Activated CD8-positive, alpha-beta T cell treated with anti-CD3 and anti-CD28 coated beads, Interleukin-2, amount 10 ng/mL, durations not matched to agents 7 days and 5 days (primary cell): ENCODE data around the gene UQCRC1. TPM values are rescaled to one million over a fixed set of nuclear protein-coding genes. Genes with fewer than 3 reads are reported as not detected.

Experiments used
- ATAC-seq: fragments of 150-1000 bp; cut with Tn5 transposase; one replicate; pipeline ENCODE4 v1.10.0; 2021; ENCODE audit warnings: moderate library complexity
- CTCF ChIA-PET: fragments of 350-600 bp; sonication (Branson Sonifier 250); formaldehyde crosslinking; loops from one replicate; lab custom pipeline; 2021; ENCODE audit warnings: antibody characterized with exemption; lab: Charles Lee
- POLR2A ChIA-PET: fragments of 350-600 bp; sonication (Branson Sonifier 250); formaldehyde crosslinking; loops from one replicate; lab custom pipeline; 2021; ENCODE audit warnings: antibody characterized with exemption; lab: Charles Lee
- DNase-seq: peaks from one replicate; pipeline ENCODE4 v3.0.0-alpha.2; 2020
- H3K27ac Mint-ChIP-seq: one replicate; pipeline ENCODE4 v1.8.0; 2021; ENCODE audit warnings: mild to moderate bottlenecking, mixed read lengths
- H3K27me3 Mint-ChIP-seq: one replicate; pipeline ENCODE4 v1.8.0; 2021; ENCODE audit warnings: low read depth, mixed read lengths
- H3K36me3 Mint-ChIP-seq: one replicate; pipeline ENCODE4 v1.8.0; 2021; ENCODE audit warnings: low read depth, mixed read lengths
- H3K4me1 Mint-ChIP-seq: one replicate; pipeline ENCODE4 v1.8.0; 2021; ENCODE audit warnings: low read depth, mixed read lengths
- H3K4me3 Mint-ChIP-seq: one replicate; pipeline ENCODE4 v1.8.0; 2021; ENCODE audit warnings: mild to moderate bottlenecking, mixed read lengths
- H3K9me3 Mint-ChIP-seq: one replicate; pipeline ENCODE4 v1.8.0; 2022; ENCODE audit warnings: mixed read lengths; ENCODE audit not compliant: insufficient read depth
- total RNA-seq, 2 experiments: library from RNA; stranded (reverse); gene quantifications; one replicate each; pipeline ENCODE4 v1.2.3, GENCODE V29; 2021

UQCRC1 gene
- total RNA-seq, 2 experiments from 2014 or later: 196 to 202 TPM

DNA sequence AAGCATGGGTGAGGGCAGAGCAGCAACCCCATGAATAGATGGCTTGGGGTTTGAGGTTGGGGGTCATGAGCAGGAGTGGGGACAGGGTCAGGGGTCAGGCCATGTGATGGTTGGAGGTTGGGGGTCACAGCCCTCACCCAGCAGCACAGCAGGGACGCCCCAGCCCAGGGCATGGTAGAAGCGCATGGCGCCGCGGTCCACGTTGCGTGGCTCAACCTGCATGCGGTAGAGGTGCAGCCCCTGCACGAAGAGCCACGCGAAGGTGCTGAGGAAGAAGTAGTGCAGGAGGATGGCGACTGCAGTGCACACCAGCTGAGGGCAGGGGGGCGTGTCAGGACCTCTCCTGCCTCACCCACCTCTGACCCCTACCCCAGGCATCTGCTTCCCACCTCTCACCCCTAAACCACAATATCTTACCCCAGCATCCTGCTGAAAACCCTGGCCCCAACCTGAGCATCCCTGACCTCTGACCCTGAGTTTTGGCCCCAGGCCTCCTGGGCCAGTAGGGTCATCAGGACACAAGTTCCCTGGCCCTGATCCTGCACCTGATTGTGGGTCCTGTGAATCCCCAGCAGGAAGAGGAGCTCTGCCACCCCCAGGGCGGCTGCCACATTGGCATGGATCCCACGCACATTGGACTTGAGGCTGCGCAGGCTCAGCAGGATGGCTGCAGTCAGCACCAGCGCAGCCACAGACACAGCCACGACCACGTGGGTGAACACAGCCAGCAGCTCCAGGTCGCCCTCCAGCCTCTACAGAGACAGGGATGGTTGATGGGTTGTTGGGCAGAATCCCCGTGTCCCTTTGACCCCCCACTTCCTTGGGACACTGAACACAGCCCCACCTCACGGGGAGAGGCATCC, 35.7 kb upstream of the UQCRC1 start:
- ATAC-seq (no peak), DNase-seq (no peak)
- H3K27ac Mint-ChIP-seq: no peak overlapping the region
- POLR2A ChIA-PET: no interaction called here
- H3K36me3 Mint-ChIP-seq: peaks cover 6% of the 10 kb centered on the region
- CTCF ChIA-PET: interaction anchor here (1.5 kb wide), 1 partner anchor 9 kb away, joined by 4 read pairs; the partner anchor contains the start of gene SLC26A6
- no peaks in the 10 kb centered on the region for H3K4me1 Mint-ChIP-seq
- no peaks in the 10 kb centered on the region for H3K27me3 Mint-ChIP-seq
- H3K4me3 Mint-ChIP-seq: no peak overlapping the region
- H3K9me3 Mint-ChIP-seq: no peaks in the 10 kb centered on the region

DNA sequence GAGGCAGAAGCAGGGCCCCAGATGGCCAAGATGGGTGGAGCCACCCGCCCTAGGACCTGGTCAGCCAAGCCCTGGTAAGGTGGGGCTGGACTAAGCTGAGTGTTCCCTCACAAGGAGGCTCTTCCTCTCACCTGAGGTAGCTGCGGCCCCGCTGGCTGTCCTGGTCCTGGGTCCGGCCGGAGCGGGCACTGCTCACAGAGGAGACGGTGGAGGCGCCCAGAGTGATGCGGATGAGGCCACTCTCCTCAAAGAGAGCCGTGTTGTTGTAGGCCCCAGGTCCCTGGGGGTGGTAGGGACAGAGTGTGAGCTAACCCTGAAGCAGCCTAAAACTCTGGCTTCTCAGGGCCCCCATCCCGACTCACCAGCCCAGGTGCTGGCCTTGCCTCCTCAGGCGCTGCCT, 33.2 kb upstream of the UQCRC1 start:
- ATAC-seq (no peak), DNase-seq (no peak)
- H3K4me3 Mint-ChIP-seq: no peak overlapping the region
- H3K27me3 Mint-ChIP-seq: no peaks in the 10 kb centered on the region
- POLR2A ChIA-PET: no interaction called here
- H3K9me3 Mint-ChIP-seq: no peaks in the 10 kb centered on the region
- no peak overlapping the region for H3K27ac Mint-ChIP-seq
- H3K36me3 Mint-ChIP-seq: peaks cover 11% of the 10 kb centered on the region
- H3K4me1 Mint-ChIP-seq: no peaks in the 10 kb centered on the region
- CTCF ChIA-PET: no interaction called here

DNA sequence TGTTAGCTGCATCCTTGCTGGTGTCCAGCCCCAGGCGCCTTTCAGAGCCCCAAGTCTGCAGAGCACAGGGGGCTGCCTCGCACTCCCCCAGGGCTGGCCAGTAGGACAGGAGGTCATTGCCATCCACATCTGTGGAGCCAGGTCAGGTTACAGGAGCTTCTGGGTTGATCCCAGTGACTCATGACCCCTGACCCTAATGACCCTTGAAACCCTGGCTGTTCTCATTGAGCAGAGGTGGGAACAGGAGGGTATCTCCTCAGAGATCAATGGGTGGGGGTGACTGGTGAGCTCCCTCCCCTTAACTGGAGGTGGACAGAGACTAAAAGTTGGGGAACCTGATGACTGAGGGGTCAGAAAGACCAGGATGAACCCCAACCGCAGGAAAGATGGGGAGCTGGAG, 31.9 kb upstream of the UQCRC1 start:
- CTCF ChIA-PET: no interaction called here
- POLR2A ChIA-PET: no interaction called here
- no peak overlapping the region for H3K27ac Mint-ChIP-seq

DNA sequence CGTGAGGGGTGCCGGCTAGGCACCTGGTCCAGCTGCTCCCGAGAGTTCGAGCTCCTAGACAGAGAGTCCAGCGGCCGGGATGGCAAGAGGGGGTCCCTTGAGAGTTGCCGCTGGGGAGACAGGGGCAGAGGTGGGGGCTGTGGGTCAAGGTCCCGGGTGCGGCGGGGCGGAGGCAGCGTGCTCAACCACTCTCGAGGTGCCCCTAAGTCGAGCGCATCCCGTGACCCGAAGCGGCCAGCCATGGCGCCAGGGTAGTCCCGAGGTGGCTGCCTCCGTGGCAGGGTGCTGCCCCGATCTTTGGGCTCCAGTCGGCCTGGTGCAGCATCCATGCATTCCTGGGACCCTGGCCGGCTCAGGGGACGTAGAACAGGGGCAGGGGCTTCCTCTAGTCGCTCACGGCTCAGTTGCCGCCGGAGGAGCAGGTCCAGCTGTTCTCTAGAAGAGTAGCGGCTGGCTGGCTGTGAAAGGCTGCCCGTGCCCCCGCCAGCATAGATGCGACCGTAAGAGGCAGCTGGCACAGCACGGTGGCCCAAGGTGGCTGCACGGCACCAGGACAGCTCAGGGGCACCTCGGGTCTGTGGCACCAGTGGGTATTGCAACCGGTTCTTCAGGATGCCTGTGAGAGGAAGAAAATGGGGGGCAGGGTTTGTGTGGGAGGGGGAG, 30.6 kb upstream of the UQCRC1 start:
- Mint-ChIP-seq H3K27ac (no peak overlapping the region), H3K4me1 (peaks cover 17% of the 10 kb centered on the region), H3K36me3 (peaks cover 11% of the 10 kb centered on the region), H3K4me3 (no peak overlapping the region), H3K27me3 (no peaks in the 10 kb centered on the region), H3K9me3 (no peaks in the 10 kb centered on the region)
- DNase-seq: no peak
- CTCF ChIA-PET: no interaction called here
- ATAC-seq: no peak
- POLR2A ChIA-PET: interaction anchor here (1.3 kb wide), 1 partner anchor 9 kb away, joined by 3 read pairs; no protein-coding TSS in a partner anchor

More for the DNA sequence above, 31.9 kb upstream of the UQCRC1 start:
- H3K36me3 Mint-ChIP-seq: peaks cover 11% of the 10 kb centered on the region
- ATAC-seq (no peak), DNase-seq (no peak)
- H3K27me3 Mint-ChIP-seq: no peaks in the 10 kb centered on the region
- no peaks in the 10 kb centered on the region for H3K9me3 Mint-ChIP-seq
- no peak overlapping the region for H3K4me3 Mint-ChIP-seq
- peaks cover 9% of the 10 kb centered on the region for H3K4me1 Mint-ChIP-seq

DNA sequence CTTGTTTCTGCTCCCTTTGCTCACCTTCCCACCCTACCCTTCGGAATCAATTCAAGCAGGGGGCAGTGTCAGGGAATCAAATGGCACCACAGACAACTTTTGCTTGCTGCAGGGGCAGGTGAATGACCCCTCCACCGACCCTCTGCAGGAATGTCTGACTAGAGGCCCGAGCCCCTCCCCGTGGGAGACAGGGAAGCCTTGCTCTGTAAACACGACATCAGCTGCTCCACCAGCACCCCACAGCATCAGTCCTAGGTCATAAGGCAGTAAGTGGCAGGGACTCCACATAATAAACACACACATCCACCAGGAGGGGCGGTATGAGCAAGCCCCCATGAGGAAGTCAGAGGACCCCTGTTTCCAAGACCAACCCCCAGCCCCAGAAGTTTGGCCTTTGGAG, 27.9 kb upstream of the UQCRC1 start:
- Mint-ChIP-seq H3K36me3 (peaks cover 16% of the 10 kb centered on the region), H3K27ac (peak overlapping the region; percentile 32), H3K4me1 (peaks cover 30% of the 10 kb centered on the region), H3K9me3 (no peaks in the 10 kb centered on the region), H3K4me3 (no peak overlapping the region), H3K27me3 (no peaks in the 10 kb centered on the region)
- CTCF ChIA-PET: interaction anchor here (3.6 kb wide), 1 partner anchor 80 kb away, joined by 23 read pairs; the partner anchor contains the start of gene PFKFB4
- POLR2A ChIA-PET: no interaction called here
- ATAC-seq: no peak
- no peak for DNase-seq

DNA sequence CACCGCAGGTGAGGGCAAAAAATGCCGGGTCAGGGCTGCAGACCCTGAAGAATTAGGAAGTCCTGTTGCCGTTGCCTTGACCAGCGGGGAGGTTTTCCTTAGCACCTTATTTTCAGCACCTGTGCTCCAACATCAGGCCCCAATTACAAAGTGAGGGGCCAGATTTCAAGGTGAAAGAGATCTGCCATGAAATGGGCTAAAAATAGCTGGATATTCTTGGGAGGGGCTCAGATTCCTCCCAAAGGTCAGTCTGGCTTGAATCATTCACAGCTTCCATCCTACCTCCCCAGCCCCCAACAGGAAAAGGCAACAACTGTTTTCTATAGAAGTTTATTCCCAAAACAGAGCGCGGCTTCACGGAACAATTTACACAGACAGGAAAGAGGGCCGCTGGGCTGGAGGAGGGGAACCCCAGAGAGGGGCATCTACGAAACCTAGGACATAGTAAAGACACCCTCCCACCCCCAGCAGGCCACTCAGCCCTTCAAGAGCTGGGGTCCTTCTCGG, 26.8 kb upstream of the UQCRC1 start:
- ChIA-PET CTCF (interaction anchor here (1.1 to 3.9 kb wide), 16 partner anchors 9 to 237 kb away, joined by 3 to 42 read pairs (median 5); partner anchors contain the start of genes NCKIPSD, PFKFB4 and UQCRC1), POLR2A (interaction anchor here (0.7 to 1.5 kb wide), 5 partner anchors 16 to 283 kb away, joined by 3 to 6 read pairs (median 3); partner anchors contain the start of gene IP6K2)
- no peak for ATAC-seq
- H3K4me3 Mint-ChIP-seq: peak overlapping the region; percentile 89
- DNase-seq: no peak
- peaks cover 30% of the 10 kb centered on the region for H3K4me1 Mint-ChIP-seq
- no peaks in the 10 kb centered on the region for H3K27me3 Mint-ChIP-seq
- H3K36me3 Mint-ChIP-seq: peaks cover 16% of the 10 kb centered on the region
- H3K27ac Mint-ChIP-seq: peak overlapping the region; percentile 87
- no peaks in the 10 kb centered on the region for H3K9me3 Mint-ChIP-seq

DNA sequence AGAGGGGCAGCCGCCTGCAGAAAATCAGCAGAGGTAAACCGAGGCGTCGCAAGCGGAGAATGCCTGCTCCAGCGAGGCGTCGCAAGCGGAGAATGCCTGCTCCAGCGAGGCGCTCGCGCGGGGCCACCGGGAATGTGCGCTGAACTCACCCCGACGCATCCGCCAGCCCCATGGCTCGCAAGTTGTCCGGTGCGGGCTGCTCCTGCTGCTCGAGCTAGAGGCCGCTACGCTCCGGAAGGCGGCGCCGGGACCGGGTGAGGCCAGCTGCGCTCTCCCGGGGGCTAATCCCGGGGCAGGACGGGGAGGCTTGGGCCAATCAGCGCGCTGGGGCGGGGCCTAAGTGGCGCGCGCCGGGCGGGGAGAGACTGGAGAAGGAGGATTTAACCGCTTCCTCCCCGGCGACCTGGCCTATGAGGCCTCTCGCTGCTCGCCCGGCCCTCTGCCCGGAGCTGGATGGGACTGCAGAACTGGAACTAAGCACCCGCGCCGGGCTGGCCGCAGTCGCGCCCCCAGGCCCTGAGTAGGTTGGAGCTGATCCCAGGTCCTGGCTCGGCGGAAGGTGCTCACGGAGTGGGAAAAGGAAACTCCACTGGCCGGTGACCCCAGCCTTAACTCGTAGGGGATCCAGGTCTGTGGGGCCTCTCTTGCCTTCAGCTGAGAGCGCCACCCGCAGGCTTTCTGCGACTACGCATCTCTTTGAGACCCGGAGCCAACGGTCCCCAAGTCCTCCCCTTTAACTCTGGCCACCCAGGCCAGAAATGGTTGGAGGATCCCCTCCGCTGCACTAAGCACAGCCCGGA, 26.0 kb upstream of the UQCRC1 start, which contains the start of gene SLC26A6:
TSS of gene SLC26A6 (minus strand) at position 240 of the 800 bp plus-strand sequence. CDS start at position 172, 68 bp downstream.
- Mint-ChIP-seq H3K36me3 (peaks cover 16% of the 10 kb centered on the region), H3K27me3 (no peaks in the 10 kb centered on the region), H3K9me3 (no peaks in the 10 kb centered on the region), H3K4me3 (peak within 1 kb of the TSS; percentile 89), H3K4me1 (peaks cover 30% of the 10 kb centered on the region), H3K27ac (peak within 1 kb of the TSS; percentile 87)
- DNase-seq (peak; percentile 95), ATAC-seq (peak; percentile 97)
- ChIA-PET CTCF (interaction anchor here (0.8 to 3.9 kb wide), 21 partner anchors 9 to 234 kb away, joined by 3 to 42 read pairs (median 4); partner anchors contain the start of genes NCKIPSD, PFKFB4 and UQCRC1), POLR2A (interaction anchor here (0.8 to 1.5 kb wide), 6 partner anchors 9 to 81 kb away, joined by 3 to 6 read pairs (median 3); partner anchors contain the start of gene IP6K2)

DNA sequence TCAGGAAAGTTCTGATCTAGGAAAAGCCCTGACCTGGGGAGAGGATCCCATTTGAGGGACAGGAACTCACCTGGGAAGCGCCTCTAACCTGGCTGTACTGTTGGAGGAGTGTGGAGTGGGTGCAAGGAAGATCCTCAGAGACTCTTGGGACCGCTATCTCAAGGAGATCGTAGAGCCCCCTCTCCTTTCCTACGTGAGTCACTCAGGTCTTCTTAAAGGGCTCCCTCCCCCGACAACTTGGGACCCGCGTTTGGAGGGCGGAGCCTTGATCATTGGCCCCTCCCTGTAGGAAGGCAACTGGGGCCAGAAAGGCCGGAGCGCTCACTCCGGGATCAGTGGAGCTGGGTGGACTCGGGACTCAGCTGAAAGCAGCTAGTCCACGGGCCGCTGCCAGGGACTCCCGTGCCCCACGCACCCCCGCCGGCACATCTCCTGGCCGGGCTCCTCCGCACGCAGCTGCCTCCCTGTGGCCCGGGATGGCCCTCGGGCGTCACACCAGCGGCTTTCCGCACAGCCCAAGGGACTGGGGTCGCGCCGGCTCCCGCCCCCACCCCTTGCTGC, 25.3 kb upstream of the UQCRC1 start:
- Mint-ChIP-seq H3K27me3 (no peaks in the 10 kb centered on the region), H3K9me3 (no peaks in the 10 kb centered on the region), H3K4me1 (peaks cover 30% of the 10 kb centered on the region), H3K27ac (peak overlapping the region; percentile 25), H3K4me3 (peak overlapping the region; percentile 89), H3K36me3 (peaks cover 18% of the 10 kb centered on the region)
- ATAC-seq (peak; percentile 31), DNase-seq (peak; percentile 68)
- ChIA-PET CTCF (interaction anchor here (0.9 to 3.9 kb wide), 17 partner anchors 11 to 234 kb away, joined by 3 to 42 read pairs (median 5); partner anchors contain the start of genes NCKIPSD, PFKFB4 and UQCRC1), POLR2A (interaction anchor here (0.6 to 1.5 kb wide), 6 partner anchors 8 to 386 kb away, joined by 3 to 6 read pairs (median 4); partner anchors contain the start of gene IP6K2)

DNA sequence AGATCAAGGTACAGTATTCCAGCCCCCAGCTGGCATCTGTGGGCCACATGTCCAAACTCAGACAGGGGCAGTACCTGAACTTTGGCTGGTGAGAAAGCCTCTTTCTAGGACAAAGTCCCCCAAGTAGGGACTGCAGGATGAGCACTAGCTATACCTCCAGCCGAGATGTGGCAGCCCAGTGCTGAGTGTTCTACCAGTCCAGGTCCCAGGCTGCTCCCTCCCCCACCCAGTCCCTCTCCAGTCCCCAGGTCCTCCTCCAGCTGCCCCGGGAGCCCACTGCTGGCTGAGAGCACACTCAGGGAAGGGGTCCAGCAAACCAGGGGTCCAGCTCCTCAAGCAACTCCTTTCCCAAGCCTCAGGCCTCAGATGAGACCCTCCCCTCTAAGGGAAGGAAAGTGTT, 24.3 kb upstream of the UQCRC1 start:
- no peaks in the 10 kb centered on the region for H3K27me3 Mint-ChIP-seq
- no peak for DNase-seq
- POLR2A ChIA-PET: interaction anchor here (0.6 to 1.0 kb wide), 2 partner anchors 334 to 387 kb away, joined by 3 to 4 read pairs; no protein-coding TSS in a partner anchor
- peak overlapping the region; percentile 89 for H3K4me3 Mint-ChIP-seq
- ATAC-seq: no peak
- peaks cover 30% of the 10 kb centered on the region for H3K4me1 Mint-ChIP-seq
- H3K36me3 Mint-ChIP-seq: peaks cover 23% of the 10 kb centered on the region
- CTCF ChIA-PET: interaction anchor here (2.3 to 3.9 kb wide), 5 partner anchors 10 to 233 kb away, joined by 7 to 42 read pairs (median 21); partner anchors contain the start of gene UQCRC1
- no peak overlapping the region for H3K27ac Mint-ChIP-seq
- H3K9me3 Mint-ChIP-seq: no peaks in the 10 kb centered on the region

DNA sequence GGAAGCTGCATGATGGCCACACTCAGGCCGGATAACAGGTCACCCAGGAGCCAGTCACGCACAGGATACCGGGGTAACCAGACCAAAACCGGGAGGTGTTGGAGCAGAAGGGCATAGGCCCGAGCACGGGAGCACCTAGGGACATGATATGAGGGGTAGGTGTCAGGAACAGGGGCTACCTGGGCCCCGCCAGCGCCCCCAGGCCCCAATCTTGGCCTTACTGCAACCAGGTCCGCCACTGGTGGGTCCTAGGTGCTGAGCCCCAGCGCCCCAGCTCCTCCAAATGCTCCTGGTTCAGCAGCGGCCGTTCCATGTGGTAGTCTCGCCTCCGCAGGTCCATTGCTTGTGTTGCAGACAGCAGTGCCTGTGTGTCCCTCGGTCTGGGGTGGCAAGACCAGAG, 23.8 kb upstream of the UQCRC1 start:
- ChIA-PET POLR2A (interaction anchor here (0.5 to 1.1 kb wide), 2 partner anchors 16 to 165 kb away, joined by 3 to 5 read pairs; no protein-coding TSS in a partner anchor), CTCF (interaction anchor here (3.5 to 3.9 kb wide), 3 partner anchors 9 to 232 kb away, joined by 17 to 42 read pairs (median 21); no protein-coding TSS in a partner anchor)
- H3K9me3 Mint-ChIP-seq: no peaks in the 10 kb centered on the region
- no peaks in the 10 kb centered on the region for H3K27me3 Mint-ChIP-seq
- H3K27ac Mint-ChIP-seq: no peak overlapping the region
- peaks cover 25% of the 10 kb centered on the region for H3K36me3 Mint-ChIP-seq
- H3K4me3 Mint-ChIP-seq: peak overlapping the region; percentile 0
- peaks cover 30% of the 10 kb centered on the region for H3K4me1 Mint-ChIP-seq
- DNase-seq (no peak), ATAC-seq (no peak)
